Neural cell (in vitro differentiated cells): ENCODE results near the gene ROCK2.

ENCODE experiments used
- EP300 ChIP-seq: fragments of 450-650 bp; conservative IDR thresholded peaks from 2 replicates; pipeline ENCODE4 v1.6.1; 2014; ENCODE audit warnings: antibody characterized with exemption, mild to moderate bottlenecking, moderate library complexity; ENCODE audit not compliant: poor library complexity, severe bottlenecking
- EZH2 ChIP-seq: fragments of 200-600, 300-800 bp; shearing (Covaris generic), sonication (generic); IDR thresholded peaks from 2 replicates; pipeline ENCODE4 v1.6.1; 2014; ENCODE audit warnings: antibody characterized with exemption, low read length, borderline replicate concordance, mild to moderate bottlenecking; ENCODE audit not compliant: insufficient read depth, poor library complexity, severe bottlenecking
- POLR2AphosphoS5 ChIP-seq: IDR thresholded peaks from 2 replicates; pipeline ENCODE4 v1.6.1; 2012
- RAD21 ChIP-seq: fragments of 450-650 bp; conservative IDR thresholded peaks from 2 replicates; pipeline ENCODE4 v1.6.1; 2014; ENCODE audit warnings: antibody characterized with exemption, mild to moderate bottlenecking, moderate library complexity
- SMC3 ChIP-seq: fragments of 450-650 bp; conservative IDR thresholded peaks from 2 replicates; pipeline ENCODE4 v1.6.1; 2014; ENCODE audit warnings: antibody characterized with exemption, mild to moderate bottlenecking, moderate library complexity; ENCODE audit not compliant: poor library complexity
- TAF1 ChIP-seq: IDR thresholded peaks from 2 replicates; pipeline ENCODE4 v1.6.1; 2012; ENCODE audit warnings: low read depth
- TF ChIP-seq, protein P1 (sequence below): fragments of 450-650 bp; IDR thresholded peaks from 2 replicates; pipeline ENCODE4 v1.5.1; 2014; ENCODE audit warnings: antibody characterized with exemption, mild to moderate bottlenecking, moderate library complexity; ENCODE audit not compliant: poor library complexity, severe bottlenecking
- TF ChIP-seq, protein P2 (sequence below): IDR thresholded peaks from 2 replicates; pipeline ENCODE4 v1.6.1; 2012; ENCODE audit warnings: borderline replicate concordance

DNA sequence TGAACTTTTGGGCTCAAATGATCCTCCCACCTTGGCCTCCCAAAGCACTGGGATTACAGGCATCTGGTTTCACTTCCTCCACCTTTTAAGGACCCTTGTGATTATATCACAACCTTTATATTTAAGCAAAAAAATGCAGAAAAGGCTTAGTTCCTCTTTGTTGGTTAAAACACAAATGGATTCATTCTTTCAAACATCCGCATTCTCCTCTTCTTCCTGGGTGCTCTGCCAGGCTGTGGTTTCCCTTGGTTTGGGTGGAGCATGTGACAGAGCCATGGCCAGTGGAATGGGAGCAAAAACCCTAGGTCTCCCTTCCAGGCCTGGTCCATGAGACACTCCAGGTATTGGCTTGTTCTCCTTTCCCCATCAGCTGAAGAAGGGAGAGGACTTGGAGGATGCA lies 199.1 kb downstream of the ROCK2 start:
- no peak for TF ChIP-seq EP300
- no peak for TF ChIP-seq SMC3
- TF ChIP-seq, protein P1, sequence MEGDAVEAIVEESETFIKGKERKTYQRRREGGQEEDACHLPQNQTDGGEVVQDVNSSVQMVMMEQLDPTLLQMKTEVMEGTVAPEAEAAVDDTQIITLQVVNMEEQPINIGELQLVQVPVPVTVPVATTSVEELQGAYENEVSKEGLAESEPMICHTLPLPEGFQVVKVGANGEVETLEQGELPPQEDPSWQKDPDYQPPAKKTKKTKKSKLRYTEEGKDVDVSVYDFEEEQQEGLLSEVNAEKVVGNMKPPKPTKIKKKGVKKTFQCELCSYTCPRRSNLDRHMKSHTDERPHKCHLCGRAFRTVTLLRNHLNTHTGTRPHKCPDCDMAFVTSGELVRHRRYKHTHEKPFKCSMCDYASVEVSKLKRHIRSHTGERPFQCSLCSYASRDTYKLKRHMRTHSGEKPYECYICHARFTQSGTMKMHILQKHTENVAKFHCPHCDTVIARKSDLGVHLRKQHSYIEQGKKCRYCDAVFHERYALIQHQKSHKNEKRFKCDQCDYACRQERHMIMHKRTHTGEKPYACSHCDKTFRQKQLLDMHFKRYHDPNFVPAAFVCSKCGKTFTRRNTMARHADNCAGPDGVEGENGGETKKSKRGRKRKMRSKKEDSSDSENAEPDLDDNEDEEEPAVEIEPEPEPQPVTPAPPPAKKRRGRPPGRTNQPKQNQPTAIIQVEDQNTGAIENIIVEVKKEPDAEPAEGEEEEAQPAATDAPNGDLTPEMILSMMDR: no peak
- TF ChIP-seq POLR2AphosphoS5: no peak
- no peak for TF ChIP-seq RAD21
- TF ChIP-seq, protein P2, sequence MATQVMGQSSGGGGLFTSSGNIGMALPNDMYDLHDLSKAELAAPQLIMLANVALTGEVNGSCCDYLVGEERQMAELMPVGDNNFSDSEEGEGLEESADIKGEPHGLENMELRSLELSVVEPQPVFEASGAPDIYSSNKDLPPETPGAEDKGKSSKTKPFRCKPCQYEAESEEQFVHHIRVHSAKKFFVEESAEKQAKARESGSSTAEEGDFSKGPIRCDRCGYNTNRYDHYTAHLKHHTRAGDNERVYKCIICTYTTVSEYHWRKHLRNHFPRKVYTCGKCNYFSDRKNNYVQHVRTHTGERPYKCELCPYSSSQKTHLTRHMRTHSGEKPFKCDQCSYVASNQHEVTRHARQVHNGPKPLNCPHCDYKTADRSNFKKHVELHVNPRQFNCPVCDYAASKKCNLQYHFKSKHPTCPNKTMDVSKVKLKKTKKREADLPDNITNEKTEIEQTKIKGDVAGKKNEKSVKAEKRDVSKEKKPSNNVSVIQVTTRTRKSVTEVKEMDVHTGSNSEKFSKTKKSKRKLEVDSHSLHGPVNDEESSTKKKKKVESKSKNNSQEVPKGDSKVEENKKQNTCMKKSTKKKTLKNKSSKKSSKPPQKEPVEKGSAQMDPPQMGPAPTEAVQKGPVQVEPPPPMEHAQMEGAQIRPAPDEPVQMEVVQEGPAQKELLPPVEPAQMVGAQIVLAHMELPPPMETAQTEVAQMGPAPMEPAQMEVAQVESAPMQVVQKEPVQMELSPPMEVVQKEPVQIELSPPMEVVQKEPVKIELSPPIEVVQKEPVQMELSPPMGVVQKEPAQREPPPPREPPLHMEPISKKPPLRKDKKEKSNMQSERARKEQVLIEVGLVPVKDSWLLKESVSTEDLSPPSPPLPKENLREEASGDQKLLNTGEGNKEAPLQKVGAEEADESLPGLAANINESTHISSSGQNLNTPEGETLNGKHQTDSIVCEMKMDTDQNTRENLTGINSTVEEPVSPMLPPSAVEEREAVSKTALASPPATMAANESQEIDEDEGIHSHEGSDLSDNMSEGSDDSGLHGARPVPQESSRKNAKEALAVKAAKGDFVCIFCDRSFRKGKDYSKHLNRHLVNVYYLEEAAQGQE: no peak
- no peak for TF ChIP-seq TAF1
- no peak for TF ChIP-seq EZH2
